ENCODE results near the gene MYH11.
"Not testable (repeated sequence)": the region's sequence is repeated elsewhere in the genome, so short reads cannot be mapped to it uniquely, and the experiment has no call there.

Gene MYH11

GRCh38 chr16:15742716-15743115 lies 114.1 kb downstream of the MYH11 start:
- DNase-seq: no peak

- DNase-seq: no peak
These were observed 115.5 kb downstream of the MYH11 start for GRCh38 chr16:15741207-15741871.

GRCh38 chr16:15739950-15740349 lies 116.9 kb downstream of the MYH11 start:
- DNase-seq: no peak

DNA sequence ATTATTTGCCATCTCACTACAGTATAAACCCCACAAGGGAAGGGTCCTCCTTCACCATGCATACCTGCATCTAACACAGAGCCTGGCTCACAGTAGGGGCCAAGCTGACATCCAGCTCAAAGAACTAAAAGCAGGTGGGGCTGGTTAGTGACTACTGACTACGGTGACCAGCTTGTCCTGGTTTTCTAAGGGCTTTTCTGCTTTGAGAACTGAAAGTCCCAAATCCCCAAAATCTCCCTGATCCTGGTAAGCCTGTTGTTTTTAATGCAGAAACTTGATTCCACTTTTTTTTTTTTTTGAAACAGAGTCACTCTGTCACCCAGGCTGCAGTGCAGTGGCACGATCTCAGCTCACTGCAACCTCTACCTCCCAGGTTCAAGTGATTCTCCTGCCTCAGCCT lies 117.4 kb downstream of the MYH11 start:
- DNase-seq: no peak

GRCh38 chr16:15737140-15737644 lies 119.6 kb downstream of the MYH11 start:
- no peak for DNase-seq

DNA sequence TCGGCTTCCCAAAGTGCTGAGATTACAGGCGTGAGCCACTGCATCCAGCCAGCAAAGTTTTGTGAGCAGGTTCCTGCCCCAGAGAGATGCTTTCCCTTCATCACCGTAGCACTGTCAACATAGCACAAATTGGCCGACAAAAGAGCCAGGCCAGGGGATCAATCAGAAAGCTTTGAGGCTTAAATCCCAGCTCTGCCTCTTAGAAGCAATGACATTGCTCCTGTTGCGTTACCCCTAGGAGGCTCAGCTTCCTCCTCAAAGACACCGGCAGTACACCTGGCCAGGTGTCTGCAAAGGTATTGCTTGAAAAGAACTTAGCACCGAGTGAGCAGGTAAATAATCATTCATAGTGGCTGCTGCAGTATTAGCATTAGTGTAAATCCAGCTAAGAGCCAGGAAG lies 120.3 kb downstream of the MYH11 start:
- DNase-seq: no peak

DNA sequence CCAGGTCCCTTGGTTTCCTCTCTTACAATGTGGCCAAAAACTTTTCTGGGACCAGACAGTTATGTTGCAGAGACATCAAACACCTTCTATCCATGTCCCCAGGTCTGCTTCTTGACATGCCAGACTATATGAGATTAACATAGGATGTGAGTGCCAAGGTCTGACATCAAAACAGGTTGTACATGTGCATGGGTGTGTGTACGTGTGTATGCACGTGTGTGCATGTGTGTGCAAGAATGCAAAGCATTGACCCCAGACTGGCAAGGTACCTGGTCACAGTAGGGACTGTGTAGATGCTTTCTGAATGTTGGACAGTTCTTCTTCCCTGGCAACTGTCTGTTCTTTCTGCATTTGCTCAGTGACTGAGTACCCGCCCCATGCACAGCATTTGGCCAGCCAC lies 121.2 kb downstream of the MYH11 start:
- DNase-seq: no peak

GRCh38 chr16:15732416-15732815 lies 124.4 kb downstream of the MYH11 start:
- no peak for DNase-seq

DNA sequence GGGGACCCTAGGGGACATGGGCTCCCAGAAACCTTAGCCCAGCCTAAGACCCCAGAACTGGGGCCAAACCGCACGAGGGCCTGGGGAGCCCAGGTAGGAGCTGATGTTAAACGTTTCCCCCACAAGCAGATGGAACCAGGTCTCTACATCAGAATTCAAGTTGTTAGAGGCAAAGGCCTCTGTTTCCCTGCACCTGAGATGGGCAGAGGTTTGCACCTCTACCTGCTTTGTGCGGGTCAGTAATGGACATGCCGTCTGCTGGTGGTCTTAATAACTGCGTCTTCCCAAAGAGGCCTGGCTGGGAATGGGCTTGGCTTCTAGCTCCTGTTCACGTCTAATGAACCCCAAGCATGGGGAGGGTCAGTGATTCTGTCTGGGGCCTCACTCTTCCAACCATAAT lies 127.7 kb downstream of the MYH11 start:
- DNase-seq: no peak

GRCh38 chr16:15727697-15728096 lies 129.1 kb downstream of the MYH11 start:
- DNase-seq: not testable (repeated sequence)

GRCh38 chr16:15726715-15727114 lies 130.1 kb downstream of the MYH11 start:
- no peak for DNase-seq

DNA sequence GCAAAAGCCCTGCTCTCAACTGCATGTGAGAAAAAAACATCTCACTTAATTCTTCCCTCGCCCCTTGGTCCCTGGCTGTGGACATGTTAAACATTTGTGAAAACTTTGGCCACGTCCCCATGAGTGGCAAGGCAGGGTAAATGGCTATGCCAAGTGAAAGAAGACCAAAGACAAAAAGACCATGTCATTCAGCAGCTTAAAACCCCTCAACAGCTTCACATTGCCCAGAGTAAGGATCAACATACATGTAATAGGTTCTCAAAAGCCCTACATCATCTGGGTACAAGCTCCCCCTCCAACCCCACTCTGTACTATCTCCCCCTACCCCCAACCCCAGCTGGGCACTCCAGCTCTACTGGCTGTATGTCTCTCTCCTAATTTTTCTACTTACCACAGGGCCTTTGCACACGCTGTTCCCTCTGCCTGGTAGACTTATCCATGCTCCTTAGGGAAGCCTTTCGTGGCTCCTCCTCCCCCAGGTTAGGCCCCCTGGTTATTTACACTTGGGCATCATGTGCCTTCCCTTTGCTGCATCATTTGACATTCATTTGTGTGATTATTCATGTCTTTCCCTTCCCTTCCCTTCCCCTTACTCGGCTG lies 131.1 kb downstream of the MYH11 start:
- DNase-seq: no peak

DNA sequence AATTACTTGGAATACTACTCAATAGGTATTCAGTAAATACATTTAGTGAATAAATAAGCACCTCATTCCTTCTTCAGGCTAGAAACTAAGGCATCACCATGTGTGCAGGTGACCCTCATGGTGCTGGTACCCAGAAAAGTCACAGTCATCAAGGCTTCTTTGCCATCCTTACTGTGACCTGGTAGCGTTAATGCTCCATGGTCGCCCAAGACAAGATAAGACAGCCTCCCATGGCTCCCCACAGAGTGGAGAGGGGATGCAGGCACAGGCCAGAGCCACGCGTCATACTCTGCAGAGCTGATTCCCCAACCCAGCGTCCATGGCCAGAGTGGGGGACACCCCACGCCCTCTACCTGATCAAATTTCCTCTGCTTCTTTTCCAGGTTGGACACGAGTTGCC lies 133.0 kb downstream of the MYH11 start:
- DNase-seq: no peak

DNA sequence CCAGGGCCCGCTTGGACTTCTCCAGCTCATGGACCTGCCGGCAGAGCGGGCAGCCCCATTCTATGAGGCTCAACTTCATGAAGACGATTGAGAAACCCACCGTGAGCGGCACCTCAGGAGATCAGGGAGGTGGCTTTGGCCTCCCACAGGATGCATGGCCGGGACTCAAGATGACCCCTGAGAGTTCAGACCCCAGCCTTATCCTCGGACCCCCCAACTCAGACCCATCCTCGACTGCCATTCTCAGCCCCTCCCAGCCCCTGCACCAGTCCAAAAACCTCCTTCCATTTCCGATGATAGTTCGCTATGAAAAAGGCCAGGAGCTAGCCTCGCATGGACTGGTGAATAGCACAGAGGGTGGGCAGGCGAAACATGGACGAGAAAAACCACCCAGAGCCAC lies 135.8 kb downstream of the MYH11 start:
- DNase-seq: no peak

DNA sequence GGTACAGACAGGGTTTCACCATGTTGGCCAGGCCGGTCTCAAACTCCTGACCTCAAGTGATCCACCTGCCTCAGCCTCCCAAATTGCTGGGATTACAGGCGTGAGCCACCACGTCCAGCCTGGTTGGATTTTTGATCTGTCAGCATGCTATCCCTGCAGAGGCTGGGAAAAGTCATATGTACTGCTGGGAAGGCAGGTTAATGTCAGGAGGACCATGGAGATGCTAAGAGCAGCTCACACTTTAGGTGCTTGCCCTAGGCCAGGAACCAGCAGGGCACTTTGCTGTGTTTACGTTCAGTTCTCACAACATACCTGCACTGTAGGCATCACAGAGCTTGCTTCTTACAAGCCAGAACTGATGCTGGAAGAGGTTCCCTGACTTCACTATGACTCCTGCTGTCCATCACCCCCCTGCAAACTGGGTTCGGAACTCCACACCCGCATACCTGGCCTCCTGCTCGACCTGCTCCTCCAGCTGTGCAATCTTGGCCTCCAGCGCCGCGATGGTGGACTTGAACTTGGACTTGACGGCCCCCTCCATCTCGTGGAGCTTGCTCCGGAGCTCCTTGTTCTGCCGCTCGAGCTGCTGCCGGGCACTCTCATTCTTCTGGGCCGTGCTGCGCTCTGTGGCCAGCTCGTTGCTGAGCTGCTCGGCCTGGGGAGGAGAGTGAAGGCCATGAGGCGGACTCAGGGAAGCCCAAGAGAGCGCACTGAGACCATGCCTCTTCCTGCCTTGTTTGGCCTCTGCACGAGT lies 140.0 kb downstream of the MYH11 start:
- DNase-seq: no peak

DNA sequence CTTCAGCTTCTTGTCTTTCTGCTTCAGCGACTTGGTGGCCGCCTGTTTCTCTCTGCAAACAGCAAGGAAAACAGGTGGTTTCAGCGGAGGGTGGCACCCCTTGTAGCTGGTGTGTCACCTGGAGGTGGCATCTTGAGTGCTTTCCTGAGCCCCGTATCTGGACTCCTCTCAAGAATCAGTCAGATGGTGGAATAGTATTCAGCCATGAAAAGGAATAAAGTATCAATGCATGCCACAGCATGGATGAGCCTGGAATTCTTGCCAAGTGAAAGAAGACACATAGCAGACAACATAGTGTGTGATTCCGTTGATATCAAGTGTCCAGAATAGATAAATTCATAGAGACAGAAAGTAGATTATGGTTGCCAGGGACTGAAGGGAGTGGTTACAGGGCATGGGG lies 141.6 kb downstream of the MYH11 start:
- DNase-seq: no peak

DNA sequence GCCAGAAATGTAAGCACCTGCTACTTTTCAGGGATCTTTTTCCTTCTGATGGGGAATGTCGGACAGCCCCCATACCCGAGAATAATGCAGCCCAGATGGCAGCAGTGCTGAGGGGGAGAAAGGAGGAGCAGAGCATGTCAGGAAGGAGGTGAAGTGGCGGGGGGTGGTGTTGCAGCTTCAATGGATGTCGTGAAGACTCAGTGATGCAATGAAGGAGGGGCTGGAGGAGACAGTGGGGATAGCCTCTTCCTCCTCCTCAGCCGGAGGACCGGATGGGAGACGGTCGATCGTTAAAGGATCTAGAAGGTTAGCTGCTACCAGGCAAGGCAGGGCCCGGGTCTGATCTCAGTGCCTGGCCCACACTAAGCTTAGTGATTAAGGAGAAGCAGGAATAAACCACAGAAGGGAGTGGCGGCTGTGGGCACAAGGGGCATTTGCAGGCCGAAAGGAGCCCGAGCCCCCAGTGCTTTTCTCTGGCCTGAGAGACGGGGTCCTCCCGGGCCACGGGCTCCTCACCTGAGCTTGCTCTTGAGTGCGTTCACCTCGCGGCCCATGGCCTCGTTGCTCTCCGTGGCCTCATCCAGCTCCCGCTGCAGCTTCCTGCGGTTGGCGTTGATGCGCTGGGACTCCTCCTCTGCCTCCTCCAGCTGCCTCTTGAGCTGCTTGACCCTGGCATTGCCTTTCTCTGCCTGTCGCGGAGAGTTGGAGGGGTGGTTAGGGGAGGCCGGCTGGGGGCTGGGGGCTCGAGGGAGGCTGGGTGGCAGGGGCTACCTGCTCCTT lies 142.2 kb downstream of the MYH11 start:
- DNase-seq: no peak

- DNase-seq: no peak
These were observed 147.8 kb downstream of the MYH11 start for GRCh38 chr16:15708997-15709396.

DNA sequence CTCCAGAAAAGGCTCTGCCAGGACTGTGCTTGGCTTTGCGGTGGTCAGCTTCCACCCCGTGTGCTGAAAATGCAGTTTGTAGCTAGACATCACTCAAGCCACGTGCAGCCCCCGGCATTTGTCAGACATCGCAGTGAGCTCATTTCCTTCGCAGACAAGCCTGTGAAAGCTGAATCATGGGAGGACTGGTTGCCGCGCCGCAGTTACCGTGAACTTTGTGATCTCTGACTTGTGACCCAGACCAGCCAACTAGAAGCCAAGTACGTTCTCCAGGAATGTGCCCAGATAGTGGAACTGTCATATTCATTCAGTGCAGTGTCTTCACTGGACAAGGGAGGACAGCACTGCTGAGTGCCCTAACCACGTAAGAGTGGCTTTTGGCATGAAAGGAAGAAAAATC lies 148.7 kb downstream of the MYH11 start:
- DNase-seq: no peak

- DNase-seq: no peak
These were observed 149.5 kb downstream of the MYH11 start for GRCh38 chr16:15707332-15707731.

DNA sequence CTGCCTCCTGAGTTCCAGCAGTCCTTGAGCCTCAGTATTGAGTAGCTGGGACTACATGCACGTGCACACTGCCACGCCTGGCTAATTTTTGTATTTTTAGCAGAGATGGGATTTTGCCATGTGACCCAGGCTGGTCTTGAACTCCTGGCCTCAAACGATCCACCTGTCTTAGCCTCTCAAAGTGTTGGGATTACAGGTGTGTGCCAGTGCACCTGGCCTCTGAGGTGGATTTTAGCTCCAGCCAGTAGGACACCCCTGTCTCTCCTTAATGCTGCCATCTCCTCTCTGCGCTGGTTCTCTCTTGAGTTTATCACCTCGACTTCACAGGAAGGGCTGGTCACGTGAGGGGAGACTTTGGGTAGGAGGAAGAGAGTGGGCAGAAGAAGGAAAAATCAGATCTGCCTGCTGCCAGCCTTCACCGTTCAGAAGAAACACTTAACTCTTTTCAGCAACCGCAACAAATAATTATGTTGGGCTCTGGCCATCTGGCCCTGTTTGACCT lies 151.7 kb downstream of the MYH11 start:
- DNase-seq: no peak

- DNase-seq: peak; percentile 70
These were observed 152.3 kb downstream of the MYH11 start for GRCh38 chr16:15704545-15704987.
